Muscle of back (tissue), 11 donors: ENCODE data around the gene OTOP3. TPM values are rescaled to one million over a fixed set of nuclear protein-coding genes. Genes with fewer than 3 reads are reported as not detected.

Source experiments
- DNase-seq, 3 donors: peaks; one replicate each; pipeline versions ENCODE4 v3.0.0 to v3.0.0-alpha.2; 2013
- polyA plus RNA-seq, 10 donors: library from polyadenylated mRNA; unstranded; fragments of 120-200 nt; gene quantifications; one replicate each; pipeline ENCODE4 v1.2.1, GENCODE V29; 2013; ENCODE audit not compliant: insufficient read length in 10 of 10

The OTOP3 gene
- polyA plus RNA-seq, 10 donors: not detected

GRCh38 chr17:74939534-74939933 is 3.8 kb downstream of the OTOP3 start:
- no peak for DNase-seq

- no peak for DNase-seq
Observed at GRCh38 chr17:74941128-74941725, 5.5 kb downstream of the OTOP3 start.

- no peak for DNase-seq
Observed at GRCh38 chr17:74943808-74944522, 8.3 kb downstream of the OTOP3 start.

GRCh38 chr17:74945543-74945942 is 9.8 kb downstream of the OTOP3 start:
- no peak for DNase-seq

- no peak for DNase-seq
Observed at GRCh38 chr17:74946641-74947040, 10.9 kb downstream of the OTOP3 start.

- no peak for DNase-seq
Observed at GRCh38 chr17:74947041-74947754, 11.5 kb downstream of the OTOP3 start.

- DNase-seq: no peak
Observed at GRCh38 chr17:74949455-74950115, 13.9 kb downstream of the OTOP3 start.

GRCh38 chr17:74950207-74950606 is 14.5 kb downstream of the OTOP3 start:
- DNase-seq: no peak

- no peak for DNase-seq
Observed at GRCh38 chr17:74951065-74951464, 15.4 kb downstream of the OTOP3 start.

GRCh38 chr17:74951680-74952421 is 16.2 kb downstream of the OTOP3 start:
- DNase-seq: no peak

- DNase-seq: no peak
Observed at GRCh38 chr17:74952431-74953133, 16.9 kb downstream of the OTOP3 start.

- no peak for DNase-seq
Observed at GRCh38 chr17:74953134-74953687, 17.5 kb downstream of the OTOP3 start.

- no peak for DNase-seq
Observed at GRCh38 chr17:74954115-74954514, 18.4 kb downstream of the OTOP3 start.

GRCh38 chr17:74954665-74955421 is 19.1 kb downstream of the OTOP3 start:
- DNase-seq: no peak

GRCh38 chr17:74956093-74956492 is 20.4 kb downstream of the OTOP3 start:
- no peak for DNase-seq

GRCh38 chr17:74957935-74958740 is 22.4 kb downstream of the OTOP3 start:
- DNase-seq: peak; percentile 24 to 74 (median 55)

- DNase-seq: no peak
Observed at GRCh38 chr17:74959826-74960515, 24.3 kb downstream of the OTOP3 start.

GRCh38 chr17:74960570-74961342 is 25.1 kb downstream of the OTOP3 start:
- DNase-seq: peak in 1 of 3 donors; percentile 17
